A673 (cell line): ENCODE data around the gene OR2AE1. TPM values are rescaled to one million over a fixed set of nuclear protein-coding genes. Genes with fewer than 3 reads are reported as not detected.

Experiments
- Bru-seq: library from RNA; stranded (reverse); fragments of 400-500 nt; gene quantifications from one replicate; lab custom pipeline; 2021; lab: Mats Ljungman, UMichigan
- BruChase-seq, 2 experiments: library from RNA; stranded (reverse); fragments of 400-500 nt; gene quantifications; one replicate each; lab custom pipeline; 2021; lab: Mats Ljungman, UMichigan
- BruUV-seq: library from RNA; stranded (reverse); fragments of 400-500 nt; replicated peaks from 2 replicates; lab custom pipeline; 2021; lab: Mats Ljungman, UMichigan
- CTCF ChIA-PET: fragments of 300-600 bp; sonication (Branson Sonifier 250); formaldehyde crosslinking; loops from one replicate; lab custom pipeline; 2022; ENCODE audit warnings: antibody characterized with exemption; lab: Charles Lee
- POLR2A ChIA-PET: fragments of 300-600 bp; sonication (Branson Sonifier 250); formaldehyde crosslinking; loops from one replicate; lab custom pipeline; 2022; ENCODE audit warnings: antibody characterized with exemption; ENCODE audit not compliant: low non-redundant PET; lab: Charles Lee
- DNase-seq: peaks from one replicate; pipeline ENCODE4 v3.0.0-alpha.2; 2015; ENCODE audit warnings: low spot score
- H3K27ac ChIP-seq: fragments of 200-600 bp; sonication (generic); 2 replicates; pipeline ENCODE4 v1.5.1; 2016; ENCODE audit warnings: mixed run types, low read depth, mild to moderate bottlenecking, mixed read lengths, antibody characterized with exemption, low read length; ENCODE audit not compliant: poor library complexity, severe bottlenecking
- H3K27me3 ChIP-seq: fragments of 200-600 bp; sonication (generic); replicated peaks from 2 replicates; pipeline ENCODE4 v1.6.1; 2017; ENCODE audit warnings: mixed run types, low read depth, mild to moderate bottlenecking, mixed read lengths, antibody characterized with exemption, low read length; ENCODE audit not compliant: insufficient read depth, poor library complexity
- H3K36me3 ChIP-seq: fragments of 200-600 bp; sonication (generic); 2 replicates; pipeline ENCODE4 v1.6.1; 2016; ENCODE audit warnings: mixed run types, mild to moderate bottlenecking, mixed read lengths, antibody characterized with exemption, low read length; ENCODE audit not compliant: insufficient read depth, poor library complexity, severe bottlenecking
- H3K4me1 ChIP-seq: fragments of 200-600 bp; sonication (generic); 2 replicates; pipeline ENCODE4 v1.6.1; 2017; ENCODE audit warnings: mixed run types, mild to moderate bottlenecking, mixed read lengths, antibody characterized with exemption, low read length; ENCODE audit not compliant: insufficient read depth, poor library complexity, severe bottlenecking
- H3K4me3 ChIP-seq: fragments of 200-600 bp; sonication (generic); 2 replicates; pipeline ENCODE4 v1.5.1; 2016; ENCODE audit warnings: low read depth, mixed run types, mild to moderate bottlenecking, mixed read lengths, low read length; ENCODE audit not compliant: poor library complexity, severe bottlenecking
- H3K9me3 ChIP-seq: fragments of 200-600 bp; sonication (generic); 2 replicates; pipeline ENCODE4 v1.6.1; 2016; ENCODE audit warnings: mixed run types, low read depth, mild to moderate bottlenecking, mixed read lengths, antibody characterized with exemption, low read length; ENCODE audit not compliant: poor library complexity, severe bottlenecking
- CTCF ChIP-seq: fragments of 300-800, 200-600 bp; sonication (generic); conservative IDR thresholded peaks from 2 replicates; pipeline ENCODE4 v1.5.1; 2017; ENCODE audit warnings: low read depth, mild to moderate bottlenecking, antibody characterized with exemption, low read length, moderate library complexity, mixed read lengths
- EZH2 ChIP-seq: fragments of 200-600 bp; sonication (generic); IDR thresholded peaks from 2 replicates; pipeline ENCODE4 v1.6.1; 2017; ENCODE audit warnings: borderline replicate concordance, low read depth, mild to moderate bottlenecking, mixed read lengths, antibody characterized with exemption, low read length; ENCODE audit not compliant: poor library complexity, severe bottlenecking
- intact Hi-C: fragments of 100-400 bp; cut with micrococcal nuclease; formaldehyde crosslinking; loops from one replicate; pipeline ENCODE4 v1.10.0; 2022; ENCODE audit not compliant: unreplicated experiment
- long read RNA-seq: library from polyadenylated mRNA; stranded (forward); transcript quantifications from one replicate; pipeline ENCODE4 v2.0.0, GENCODE V29; 2022
- total RNA-seq: library from RNA; stranded (reverse); gene quantifications from 2 replicates; pipeline ENCODE4 v1.2.3, GENCODE V29; 2021

Gene OR2AE1
- not detected in 2 replicates for total RNA-seq
- Bru-seq, nascent RNA = percentile 40 among the genes with signal in this experiment
- percentile 23 among the genes with signal in this experiment for BruChase-seq, experiment 1, labeled RNA remaining after a 2-hour chase
- BruChase-seq, experiment 2, labeled RNA remaining after a 6-hour chase = percentile 43 among the genes with signal in this experiment
- long read RNA-seq = 0 reads

GRCh38 chr7:99876933-99877332 lies at the start of gene OR2AE1:
OR2AE1 (minus strand) TSS chr7:99877033; CDS start chr7:99877033, 0 bp downstream.
- Histone ChIP-seq H3K36me3 (no peaks in the 10 kb centered on the region), H3K4me1 (no peaks in the 10 kb centered on the region), H3K4me3 (no peak within 1 kb of the TSS), H3K27ac (no peak within 1 kb of the TSS), H3K27me3 (no peaks in the 10 kb centered on the region), H3K9me3 (no peaks in the 10 kb centered on the region)
- intact Hi-C loops = no loop called here
- ChIA-PET POLR2A (no interaction called here), CTCF (no interaction called here)
- BruUV-seq = no TSS peak
- TF ChIP-seq CTCF (no peak), EZH2 (no peak)
- DNase-seq = no peak

GRCh38 chr7:99926321-99926720 lies 49.5 kb upstream of the OR2AE1 start:
- ChIA-PET CTCF (no interaction called here), POLR2A (no interaction called here)
- Histone ChIP-seq H3K4me3 (no peak overlapping the region), H3K27ac (no peak overlapping the region), H3K9me3 (no peaks in the 10 kb centered on the region), H3K36me3 (no peaks in the 10 kb centered on the region), H3K27me3 (peaks cover 46% of the 10 kb centered on the region), H3K4me1 (peaks cover 5% of the 10 kb centered on the region)
- no peak for DNase-seq
- TF ChIP-seq EZH2 = no peak
- TF ChIP-seq CTCF = no peak
- intact Hi-C loops = no loop called here
- no TSS peak for BruUV-seq

- DNase-seq = no peak
- ChIA-PET CTCF (no interaction called here), POLR2A (interaction anchor here (0.7 kb wide), 1 partner anchor 12 kb away, joined by 3 read pairs; no protein-coding TSS in a partner anchor)
- Histone ChIP-seq H3K4me1 (peaks cover 1% of the 10 kb centered on the region), H3K27me3 (peaks cover 37% of the 10 kb centered on the region), H3K4me3 (no peak overlapping the region), H3K36me3 (no peaks in the 10 kb centered on the region), H3K9me3 (no peaks in the 10 kb centered on the region), H3K27ac (no peak overlapping the region)
- intact Hi-C loops = no loop called here
- TF ChIP-seq CTCF = no peak
- TF ChIP-seq EZH2 = no peak
- BruUV-seq = no TSS peak
Observed at GRCh38 chr7:99923200-99923599, 46.4 kb upstream of the OR2AE1 start.
